OCI-M1 (cell line): ENCODE data around the gene MED27.

Experiments used
- DNase-seq: peaks from one replicate; lab custom pipeline; 2025; lab: John Stamatoyannopoulos, UW

Gene MED27

GRCh38 chr9:132043708-132044107, 36.0 kb downstream of the MED27 start:
- DNase-seq = no peak

GRCh38 chr9:132042324-132042723, 37.3 kb downstream of the MED27 start:
- DNase-seq = peak; percentile 55

- no peak for DNase-seq
These were observed 37.9 kb downstream of the MED27 start for GRCh38 chr9:132041798-132042197.

- DNase-seq = no peak
These were observed 38.9 kb downstream of the MED27 start for GRCh38 chr9:132040808-132041207.

GRCh38 chr9:132040246-132040645, 39.4 kb downstream of the MED27 start:
- no peak for DNase-seq

GRCh38 chr9:132039284-132039683, 40.4 kb downstream of the MED27 start:
- no peak for DNase-seq

- no peak for DNase-seq
These were observed 42.2 kb downstream of the MED27 start for GRCh38 chr9:132037458-132037857.

- DNase-seq = no peak
These were observed 43.1 kb downstream of the MED27 start for GRCh38 chr9:132036521-132036920.

GRCh38 chr9:132035679-132036078, 44.0 kb downstream of the MED27 start:
- no peak for DNase-seq

- DNase-seq = no peak
These were observed 47.3 kb downstream of the MED27 start for GRCh38 chr9:132032238-132032950.

GRCh38 chr9:132031467-132032237, 48.0 kb downstream of the MED27 start:
- DNase-seq = no peak

- no peak for DNase-seq
These were observed 48.9 kb downstream of the MED27 start for GRCh38 chr9:132030626-132031325.

GRCh38 chr9:132027752-132028663, 51.7 kb downstream of the MED27 start:
- DNase-seq = no peak

GRCh38 chr9:132026932-132027585, 52.6 kb downstream of the MED27 start:
- no peak for DNase-seq

- no peak for DNase-seq
These were observed 53.9 kb downstream of the MED27 start for GRCh38 chr9:132025766-132026165.

GRCh38 chr9:132024589-132024988, 55.1 kb downstream of the MED27 start:
- no peak for DNase-seq

GRCh38 chr9:132023419-132024180, 56.1 kb downstream of the MED27 start:
- no peak for DNase-seq

- no peak for DNase-seq
These were observed 58.7 kb downstream of the MED27 start for GRCh38 chr9:132020820-132021510.

- DNase-seq = no peak
These were observed 59.4 kb downstream of the MED27 start for GRCh38 chr9:132020272-132020671.

GRCh38 chr9:132019702-132020101, 60.0 kb downstream of the MED27 start:
- no peak for DNase-seq
